Measurements from ENCODE around the gene TFB1M. TPM values are rescaled to one million over a fixed set of nuclear protein-coding genes. Genes with fewer than 3 reads are reported as not detected.
A peak's percentile ranks its signal among the peaks of the same experiment; 100 is the strongest.

TFB1M gene
- total RNA-seq, 1 donor from 2014 or later = 17.9 TPM

DNA sequence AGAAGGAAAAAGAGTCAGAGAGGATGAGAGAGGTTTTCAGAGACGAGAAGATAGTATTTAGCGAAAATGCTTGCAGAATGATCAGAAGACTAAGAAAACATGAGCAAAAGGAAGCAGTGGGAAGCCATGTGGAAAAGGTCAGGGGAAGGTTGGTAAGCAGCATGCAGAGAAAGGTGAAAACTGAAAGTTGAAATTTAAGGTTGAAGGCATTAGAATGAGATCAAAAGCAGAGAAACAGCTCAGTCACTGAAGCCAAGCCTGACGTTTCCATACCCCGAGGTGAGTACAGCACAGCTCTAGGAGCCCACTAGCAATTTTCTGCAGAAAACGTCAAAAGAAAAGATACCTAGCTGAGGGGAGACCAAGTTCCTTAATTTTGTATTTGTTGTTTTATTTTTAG, 19.1 kb upstream of the TFB1M start:
- intact Hi-C loops (cut with DNase I) = no loop called here
- DNase-seq (ENCODE audit: missing footprints) = no peak
- no peak for ATAC-seq

- ATAC-seq (no peak), DNase-seq (ENCODE audit: missing footprints) (no peak)
- intact Hi-C loops (cut with DNase I) = no loop called here
Observed at GRCh38 chr6:155330922-155331321, 16.6 kb upstream of the TFB1M start.

GRCh38 chr6:155330133-155330734, 15.9 kb upstream of the TFB1M start:
- no peak for DNase-seq (ENCODE audit: missing footprints)
- intact Hi-C loops (cut with DNase I) = no loop called here
- ATAC-seq = no peak

- ATAC-seq = no peak
- no peak for DNase-seq (ENCODE audit: missing footprints)
- intact Hi-C loops (cut with DNase I) = loop anchor here (10.0 kb wide), 1 partner anchor 165 kb away; no protein-coding TSS in a partner anchor
Observed at GRCh38 chr6:155329460-155330132, 15.3 kb upstream of the TFB1M start.

DNA sequence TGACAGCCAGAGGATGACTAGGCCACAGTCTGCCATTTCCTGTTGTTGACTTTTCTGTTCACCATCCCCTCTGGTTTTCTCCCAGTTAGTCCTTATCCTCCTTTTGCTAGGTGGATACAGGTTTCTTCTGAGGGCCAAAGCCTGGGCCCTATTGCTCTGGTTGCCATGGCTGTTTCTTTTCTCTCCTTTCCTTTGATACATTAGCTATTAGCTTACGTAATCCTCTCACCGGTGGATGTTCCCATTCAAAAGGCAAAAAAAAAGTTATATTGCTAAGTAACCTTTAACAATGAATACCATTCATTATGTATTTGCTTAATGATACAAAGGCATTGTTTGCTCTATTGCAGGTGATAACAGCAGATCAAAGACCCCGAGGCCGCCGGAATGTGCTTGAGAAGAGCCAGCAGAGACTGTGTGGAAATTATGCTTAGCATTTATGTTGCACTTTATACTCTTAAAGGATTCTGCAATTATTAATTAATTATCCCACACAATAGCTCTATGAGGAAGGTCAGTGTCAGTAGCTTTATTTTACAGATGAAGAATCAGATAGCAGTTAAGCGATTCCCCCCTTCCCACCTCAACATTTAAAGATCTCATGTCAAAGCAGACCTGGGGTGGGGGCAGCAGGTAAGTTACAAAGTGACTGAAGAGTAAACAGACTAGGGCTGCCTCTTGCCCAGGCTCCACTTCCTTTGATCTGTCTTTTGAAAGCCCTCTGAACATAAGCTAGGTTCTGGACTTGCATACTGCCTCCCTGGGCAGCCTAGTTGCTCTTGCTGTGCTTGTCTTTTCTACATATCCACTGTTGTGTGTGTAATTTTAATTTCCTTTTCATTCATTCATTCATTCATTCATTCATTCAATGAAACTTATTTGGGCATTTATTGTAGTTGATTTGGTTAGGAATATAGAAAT, 14.5 kb upstream of the TFB1M start:
- no peak for ATAC-seq
- intact Hi-C loops (cut with DNase I) = loop anchor here (10.0 kb wide), 1 partner anchor 166 kb away; no protein-coding TSS in a partner anchor
- no peak for DNase-seq (ENCODE audit: missing footprints)

GRCh38 chr6:155328074-155328538, 13.8 kb upstream of the TFB1M start:
- no peak for ATAC-seq
- no peak for DNase-seq (ENCODE audit: missing footprints)
- intact Hi-C loops (cut with DNase I) = loop anchor here (10.0 kb wide), 1 partner anchor 167 kb away; no protein-coding TSS in a partner anchor

DNA sequence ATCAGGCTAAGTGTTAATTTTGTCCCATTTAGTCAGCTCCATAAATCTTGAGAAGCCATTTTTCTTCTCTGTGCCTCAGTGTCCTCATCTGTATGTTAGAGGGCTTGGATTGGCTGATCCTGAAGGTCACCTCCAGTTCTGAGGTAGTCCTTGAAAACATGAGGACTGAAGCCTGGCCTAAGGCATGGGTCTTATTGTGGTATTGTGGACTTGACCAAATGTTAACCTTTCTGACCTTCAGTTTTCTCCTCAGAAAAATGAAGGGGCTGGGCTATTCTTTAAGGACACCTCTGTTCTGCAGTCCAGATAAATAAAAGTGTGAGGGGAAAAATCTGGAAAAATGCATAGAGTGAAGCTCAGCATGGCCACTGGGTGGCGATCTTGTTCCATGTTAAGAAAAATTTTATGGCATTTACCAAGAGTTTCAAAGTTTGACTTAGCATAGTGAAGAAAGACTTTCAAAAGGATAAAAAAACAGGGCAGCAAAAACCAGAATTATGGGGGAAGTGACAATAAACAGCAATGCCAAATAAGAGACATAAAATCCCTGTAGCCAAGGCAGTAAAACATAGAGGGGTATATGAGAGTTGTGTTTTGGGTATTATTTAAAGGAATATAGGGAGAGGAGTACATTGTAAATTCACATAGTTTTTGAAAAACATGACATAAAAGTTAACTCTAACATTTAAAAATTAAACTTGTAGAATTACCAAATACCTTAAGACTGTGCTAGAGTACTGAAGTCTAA, 13.2 kb upstream of the TFB1M start:
- intact Hi-C loops (cut with DNase I) = loop anchor here (2.0 to 10.0 kb wide), 2 partner anchors 167 to 203 kb away; no protein-coding TSS in a partner anchor
- no peak for ATAC-seq
- no peak for DNase-seq (ENCODE audit: missing footprints)

GRCh38 chr6:155325700-155326516, 11.6 kb upstream of the TFB1M start:
- DNase-seq (ENCODE audit: missing footprints) (no peak), ATAC-seq (no peak)
- intact Hi-C loops (cut with DNase I) = loop anchor here (2.0 to 10.0 kb wide), 2 partner anchors 169 to 205 kb away; no protein-coding TSS in a partner anchor

- no peak for ATAC-seq
- no peak for DNase-seq (ENCODE audit: missing footprints)
- intact Hi-C loops (cut with DNase I) = loop anchor here (10.0 kb wide), 1 partner anchor 170 kb away; no protein-coding TSS in a partner anchor
Observed at GRCh38 chr6:155324993-155325392, 10.7 kb upstream of the TFB1M start.

DNA sequence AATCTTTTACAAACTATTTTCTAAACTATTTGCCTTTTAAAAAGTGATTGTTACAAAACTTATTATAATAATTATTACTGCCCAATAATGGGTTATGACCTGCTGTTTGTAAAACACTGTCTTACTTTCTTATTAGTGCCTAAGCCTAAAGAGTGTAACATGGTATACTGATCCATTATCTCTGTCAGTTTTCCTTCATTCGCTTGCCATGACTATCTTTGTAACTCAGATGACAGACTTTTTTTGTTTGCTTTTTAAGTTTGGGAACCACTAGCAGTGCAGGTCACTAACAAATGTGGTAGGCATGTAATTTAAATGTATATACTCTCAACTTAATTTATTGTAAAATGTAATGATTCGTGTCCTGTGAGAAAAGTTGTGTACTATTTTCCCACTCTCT, 9.9 kb upstream of the TFB1M start:
- no peak for ATAC-seq
- no peak for DNase-seq (ENCODE audit: missing footprints)
- intact Hi-C loops (cut with DNase I) = loop anchor here (10.0 kb wide), 1 partner anchor 171 kb away; no protein-coding TSS in a partner anchor

GRCh38 chr6:155319902-155320301, 5.6 kb upstream of the TFB1M start:
- DNase-seq (ENCODE audit: missing footprints) = no peak
- intact Hi-C loops (cut with DNase I) = loop anchor here (5.0 to 10.0 kb wide), 4 partner anchors 143 to 1365 kb away; no protein-coding TSS in a partner anchor
- no peak for ATAC-seq

DNA sequence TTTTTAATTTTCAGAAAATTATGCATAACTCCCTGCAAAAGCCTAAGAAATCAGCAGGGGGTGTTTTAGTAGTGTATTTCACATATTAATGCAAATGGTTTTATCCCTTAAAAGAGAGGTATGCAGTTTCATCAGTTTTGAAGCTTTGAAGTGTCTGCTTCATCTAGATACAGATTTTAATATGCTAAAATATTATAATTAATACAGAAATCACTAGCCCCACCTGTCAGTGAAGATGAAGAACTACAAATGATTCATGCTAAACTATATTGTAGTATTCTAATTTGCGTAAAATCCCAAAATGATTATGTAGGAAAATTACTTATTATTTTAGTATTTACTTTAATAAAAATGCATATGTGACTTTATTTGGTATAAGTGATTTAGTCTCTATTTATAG, 2.9 kb upstream of the TFB1M start:
- intact Hi-C loops (cut with DNase I) = loop anchor here (5.0 to 10.0 kb wide), 3 partner anchors 140 to 1368 kb away; no protein-coding TSS in a partner anchor
- DNase-seq (ENCODE audit: missing footprints) (no peak), ATAC-seq (no peak)

GRCh38 chr6:155316419-155316818, 2.1 kb upstream of the TFB1M start:
- intact Hi-C loops (cut with DNase I) = loop anchor here (5.0 to 10.0 kb wide), 3 partner anchors 139 to 1368 kb away; no protein-coding TSS in a partner anchor
- DNase-seq (ENCODE audit: missing footprints) (no peak), ATAC-seq (no peak)

GRCh38 chr6:155315516-155315871, 1.2 kb upstream of the TFB1M start:
- ATAC-seq = no peak
- intact Hi-C loops (cut with DNase I) = loop anchor here (5.0 to 10.0 kb wide), 3 partner anchors 138 to 1369 kb away; no protein-coding TSS in a partner anchor
- DNase-seq (ENCODE audit: missing footprints) = no peak

DNA sequence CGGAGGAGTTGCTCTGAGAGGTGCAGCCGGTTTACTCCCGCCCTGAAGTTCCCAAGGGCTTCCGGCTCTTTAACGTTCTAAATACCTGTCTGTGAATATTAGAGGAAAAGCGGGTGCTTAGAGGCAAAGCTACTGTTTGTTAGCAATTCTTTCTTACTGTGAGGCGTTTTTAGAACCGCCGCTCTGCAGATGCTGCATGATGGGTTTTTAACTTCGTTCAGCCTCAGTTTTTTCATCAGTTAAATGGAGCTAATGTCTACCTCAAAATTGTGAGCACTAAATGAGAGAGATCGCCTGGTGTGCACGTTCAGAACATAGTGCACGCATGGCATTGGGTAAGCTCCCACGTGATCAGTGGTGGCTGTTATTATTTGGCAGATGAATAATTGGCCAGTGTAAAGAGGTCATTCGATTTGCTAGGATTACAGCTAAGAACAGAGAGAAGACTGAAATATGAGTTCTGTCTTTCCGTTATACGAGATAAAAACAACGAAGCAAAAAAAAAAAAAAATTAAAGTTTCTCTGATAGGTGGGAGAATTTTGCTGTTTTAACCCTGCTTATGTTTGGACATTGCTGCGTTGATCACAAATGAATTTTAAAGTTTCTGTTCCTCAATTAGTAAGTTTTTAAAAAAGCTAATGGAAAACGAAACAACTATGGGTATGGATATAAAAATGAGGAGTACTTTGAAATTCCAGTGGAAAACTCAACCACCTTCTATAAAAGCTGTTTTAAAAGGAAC, 660 bp upstream of the TFB1M start:
- ATAC-seq = peak; percentile 74
- intact Hi-C loops (cut with DNase I) = loop anchor here (5.0 to 10.0 kb wide), 4 partner anchors 38 to 1370 kb away; no protein-coding TSS in a partner anchor
- DNase-seq (ENCODE audit: missing footprints) = peak; percentile 80

- DNase-seq (ENCODE audit: missing footprints) (no peak), ATAC-seq (no peak)
- intact Hi-C loops (cut with DNase I) = loop anchor here (1.0 to 10.0 kb wide), 4 partner anchors 36 to 1371 kb away; no protein-coding TSS in a partner anchor
Observed at GRCh38 chr6:155313602-155314091, 637 bp downstream of the TFB1M start.
